PFSK-1 (cell line): ENCODE data around the gene BCAR3.

Experiments
- POLR2AphosphoS5 ChIP-seq: IDR thresholded peaks from 2 replicates; pipeline ENCODE4 v1.6.1; 2012; ENCODE audit warnings: low read depth, mild to moderate bottlenecking, control low read depth, low read length, moderate library complexity
- SIN3A ChIP-seq: IDR thresholded peaks from 2 replicates; pipeline ENCODE4 v1.6.1; 2012; ENCODE audit warnings: mild to moderate bottlenecking, low read length, moderate library complexity, borderline replicate concordance; ENCODE audit not compliant: insufficient read depth
- TAF1 ChIP-seq: IDR thresholded peaks from 2 replicates; pipeline ENCODE4 v1.6.1; 2012; ENCODE audit warnings: low read length, control low read depth, borderline replicate concordance; ENCODE audit not compliant: insufficient read depth
- TF ChIP-seq, protein P1 (sequence below), 2 experiments: IDR thresholded peaks; 2 replicates each; pipeline versions ENCODE4 v1.6.1 to v1.8.0; 2011 to 2012; ENCODE audit warnings: low read depth in 2 of 2, low read length in 2 of 2, control low read depth in 1 of 2, inconsistent platforms in 1 of 2, mild to moderate bottlenecking in 1 of 2, moderate library complexity in 1 of 2; ENCODE audit not compliant: insufficient read depth in 1 of 2

DNA sequence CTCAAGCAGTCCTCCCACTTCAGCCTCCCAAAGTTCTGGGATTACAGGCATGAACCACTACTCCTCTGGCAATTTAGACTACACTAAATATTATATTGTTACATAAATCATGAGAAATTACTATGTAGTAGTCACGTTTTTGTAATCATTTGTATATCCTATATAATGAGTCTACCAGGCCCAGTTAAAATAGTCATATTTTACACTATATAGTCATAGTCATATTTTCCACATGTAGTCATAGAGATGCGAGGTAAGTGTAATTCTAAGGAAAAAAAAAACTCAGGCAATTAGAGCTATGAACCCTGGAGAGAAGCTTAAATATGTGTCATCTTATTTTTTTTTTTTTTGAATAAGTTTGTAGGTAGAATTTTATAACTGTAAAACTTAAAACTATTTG lies 143.7 kb downstream of the BCAR3 start:
- TF ChIP-seq SIN3A (no peak), TAF1 (no peak), POLR2AphosphoS5 (no peak)
- TF ChIP-seq, protein P1, sequence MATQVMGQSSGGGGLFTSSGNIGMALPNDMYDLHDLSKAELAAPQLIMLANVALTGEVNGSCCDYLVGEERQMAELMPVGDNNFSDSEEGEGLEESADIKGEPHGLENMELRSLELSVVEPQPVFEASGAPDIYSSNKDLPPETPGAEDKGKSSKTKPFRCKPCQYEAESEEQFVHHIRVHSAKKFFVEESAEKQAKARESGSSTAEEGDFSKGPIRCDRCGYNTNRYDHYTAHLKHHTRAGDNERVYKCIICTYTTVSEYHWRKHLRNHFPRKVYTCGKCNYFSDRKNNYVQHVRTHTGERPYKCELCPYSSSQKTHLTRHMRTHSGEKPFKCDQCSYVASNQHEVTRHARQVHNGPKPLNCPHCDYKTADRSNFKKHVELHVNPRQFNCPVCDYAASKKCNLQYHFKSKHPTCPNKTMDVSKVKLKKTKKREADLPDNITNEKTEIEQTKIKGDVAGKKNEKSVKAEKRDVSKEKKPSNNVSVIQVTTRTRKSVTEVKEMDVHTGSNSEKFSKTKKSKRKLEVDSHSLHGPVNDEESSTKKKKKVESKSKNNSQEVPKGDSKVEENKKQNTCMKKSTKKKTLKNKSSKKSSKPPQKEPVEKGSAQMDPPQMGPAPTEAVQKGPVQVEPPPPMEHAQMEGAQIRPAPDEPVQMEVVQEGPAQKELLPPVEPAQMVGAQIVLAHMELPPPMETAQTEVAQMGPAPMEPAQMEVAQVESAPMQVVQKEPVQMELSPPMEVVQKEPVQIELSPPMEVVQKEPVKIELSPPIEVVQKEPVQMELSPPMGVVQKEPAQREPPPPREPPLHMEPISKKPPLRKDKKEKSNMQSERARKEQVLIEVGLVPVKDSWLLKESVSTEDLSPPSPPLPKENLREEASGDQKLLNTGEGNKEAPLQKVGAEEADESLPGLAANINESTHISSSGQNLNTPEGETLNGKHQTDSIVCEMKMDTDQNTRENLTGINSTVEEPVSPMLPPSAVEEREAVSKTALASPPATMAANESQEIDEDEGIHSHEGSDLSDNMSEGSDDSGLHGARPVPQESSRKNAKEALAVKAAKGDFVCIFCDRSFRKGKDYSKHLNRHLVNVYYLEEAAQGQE (IDR thresholded peaks at IDR 0.05; ENCODE audit: insufficient read depth in 1 of 2, low read depth in 2 of 2, low read length in 2 of 2) = no peak
